ENCODE results near the gene RAB7B.

RAB7B gene

DNA sequence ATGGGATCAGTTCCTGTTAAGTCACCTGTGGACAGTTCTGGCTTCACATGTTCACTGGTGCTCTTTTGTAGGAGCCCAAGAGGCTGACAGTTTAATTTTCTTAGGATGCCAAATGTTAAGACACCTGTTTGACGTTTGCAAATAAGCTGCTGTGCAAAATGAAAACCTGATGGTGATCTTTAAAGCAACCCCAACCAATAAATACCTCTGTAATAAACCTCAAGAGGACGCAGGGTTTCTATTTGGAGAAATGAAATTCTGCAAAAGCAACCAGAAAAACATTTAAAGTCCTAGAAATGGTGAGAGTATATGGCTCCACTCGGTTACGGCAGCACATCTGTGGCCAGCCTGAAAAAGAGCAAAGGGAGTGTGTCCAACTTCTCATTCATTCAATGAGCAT lies 44.1 kb upstream of the RAB7B start:
- no peaks in the 10 kb centered on the region for H3K9me2 ChIP-seq (replicated peaks; ENCODE audit: insufficient read depth, low read length)
- no peak overlapping the region for H2AFZ ChIP-seq (ENCODE audit: low read depth, low read length, severe bottlenecking)
- TF ChIP-seq, protein P1, sequence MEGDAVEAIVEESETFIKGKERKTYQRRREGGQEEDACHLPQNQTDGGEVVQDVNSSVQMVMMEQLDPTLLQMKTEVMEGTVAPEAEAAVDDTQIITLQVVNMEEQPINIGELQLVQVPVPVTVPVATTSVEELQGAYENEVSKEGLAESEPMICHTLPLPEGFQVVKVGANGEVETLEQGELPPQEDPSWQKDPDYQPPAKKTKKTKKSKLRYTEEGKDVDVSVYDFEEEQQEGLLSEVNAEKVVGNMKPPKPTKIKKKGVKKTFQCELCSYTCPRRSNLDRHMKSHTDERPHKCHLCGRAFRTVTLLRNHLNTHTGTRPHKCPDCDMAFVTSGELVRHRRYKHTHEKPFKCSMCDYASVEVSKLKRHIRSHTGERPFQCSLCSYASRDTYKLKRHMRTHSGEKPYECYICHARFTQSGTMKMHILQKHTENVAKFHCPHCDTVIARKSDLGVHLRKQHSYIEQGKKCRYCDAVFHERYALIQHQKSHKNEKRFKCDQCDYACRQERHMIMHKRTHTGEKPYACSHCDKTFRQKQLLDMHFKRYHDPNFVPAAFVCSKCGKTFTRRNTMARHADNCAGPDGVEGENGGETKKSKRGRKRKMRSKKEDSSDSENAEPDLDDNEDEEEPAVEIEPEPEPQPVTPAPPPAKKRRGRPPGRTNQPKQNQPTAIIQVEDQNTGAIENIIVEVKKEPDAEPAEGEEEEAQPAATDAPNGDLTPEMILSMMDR (IDR thresholded peaks at IDR 0.05; ENCODE audit: insufficient read depth, low read length, poor library complexity, severe bottlenecking) = no peak
- TF ChIP-seq EZH2phosphoT487 (conservative IDR thresholded peaks at IDR 0.05; ENCODE audit: low read length) = no peak
- H3F3A ChIP-seq (ENCODE audit: insufficient read depth) = peaks cover 67% of the 10 kb centered on the region
- H3K36me3 ChIP-seq (ENCODE audit: low read length) = no peaks in the 10 kb centered on the region
- H3K27me3 ChIP-seq (ENCODE audit: low read length) = no peaks in the 10 kb centered on the region
- H3K27ac ChIP-seq (ENCODE audit: low read depth, low read length) = 0 out of 2 replicates have a peak overlapping the region, but pooled peaks have one; percentile 2
- no peak overlapping the region for H3K4me3 ChIP-seq (ENCODE audit: insufficient read depth, low read length, poor library complexity, severe bottlenecking)
- H3K9me3 ChIP-seq (ENCODE audit: insufficient read depth, low read length) = no peaks in the 10 kb centered on the region
- H3K4me2 ChIP-seq (ENCODE audit: low read depth, low read length, poor library complexity, severe bottlenecking) = peak overlapping the region; percentile 33
- H4K20me1 ChIP-seq (ENCODE audit: low read depth, low read length) = no peaks in the 10 kb centered on the region
- H3K79me2 ChIP-seq (ENCODE audit: insufficient read depth, low read length) = 0 out of 2 replicates have a peak, but pooled peaks cover 7% of the 10 kb centered on the region
- H3K9ac ChIP-seq (ENCODE audit: low read length) = no peak overlapping the region

DNA sequence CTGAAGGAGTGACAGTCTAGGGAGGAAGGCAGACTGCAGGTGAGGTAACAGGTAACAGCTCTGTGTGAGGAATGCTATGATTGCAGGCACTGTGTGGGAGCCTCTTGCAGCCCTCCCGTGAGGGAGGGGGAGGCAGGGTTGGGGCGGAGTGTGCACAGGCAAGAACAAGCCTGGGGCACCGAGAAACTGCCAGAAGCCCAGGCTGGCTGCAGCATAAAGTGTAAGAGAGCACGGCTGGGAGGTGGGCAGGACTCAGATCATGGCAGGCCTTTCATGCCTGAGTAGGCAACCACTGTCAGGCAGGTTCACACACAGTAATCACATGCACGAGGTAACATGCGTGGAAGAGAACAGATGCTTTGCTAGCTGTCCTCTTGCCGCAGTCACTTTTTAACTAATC lies 38.4 kb upstream of the RAB7B start:
- Histone ChIP-seq H3K27me3 (ENCODE audit: low read length) (no peaks in the 10 kb centered on the region), H3K4me2 (ENCODE audit: low read depth, low read length, poor library complexity, severe bottlenecking) (peak overlapping the region; percentile 47)

DNA sequence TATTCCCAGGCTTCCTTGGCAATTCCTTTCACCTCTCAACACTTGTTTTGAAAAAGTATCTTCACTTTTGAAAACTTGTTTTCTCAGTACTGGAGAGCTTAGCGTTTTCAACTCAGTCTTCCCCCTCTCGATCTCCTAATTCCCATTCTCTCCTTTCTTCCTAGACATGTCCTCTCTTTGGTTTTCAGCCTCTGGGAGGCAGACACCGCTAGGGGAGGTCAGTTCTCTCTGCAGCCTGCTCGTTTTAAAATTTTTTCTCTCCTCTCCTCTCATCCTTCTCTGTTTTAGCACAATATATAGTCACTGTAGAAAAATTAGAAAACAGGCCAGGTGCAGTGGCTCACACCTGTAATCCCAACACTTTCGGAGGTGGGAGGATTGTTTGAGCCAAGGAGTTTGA lies 37.1 kb upstream of the RAB7B start:
- no peaks in the 10 kb centered on the region for H4K20me1 ChIP-seq (ENCODE audit: low read depth, low read length)
- no peaks in the 10 kb centered on the region for H3K9me2 ChIP-seq (replicated peaks; ENCODE audit: insufficient read depth, low read length)
- H3K27ac ChIP-seq (ENCODE audit: low read depth, low read length) = peak overlapping the region; percentile 49; the same call in 1 of the 2 replicates
- H3K4me2 ChIP-seq (ENCODE audit: low read depth, low read length, poor library complexity, severe bottlenecking) = peak overlapping the region; percentile 47
- H3F3A ChIP-seq (ENCODE audit: insufficient read depth) = peaks cover 50% of the 10 kb centered on the region
- no peaks in the 10 kb centered on the region for H3K9me3 ChIP-seq (ENCODE audit: insufficient read depth, low read length)
- H3K9ac ChIP-seq (ENCODE audit: low read length) = no peak overlapping the region; the same call in 1 of the 2 replicates
- H3K27me3 ChIP-seq (ENCODE audit: low read length) = no peaks in the 10 kb centered on the region
- H3K36me3 ChIP-seq (ENCODE audit: low read length) = no peaks in the 10 kb centered on the region
- H3K79me2 ChIP-seq (ENCODE audit: insufficient read depth, low read length) = no peaks in the 10 kb centered on the region
- TF ChIP-seq, protein P1 (IDR thresholded peaks at IDR 0.05; ENCODE audit: insufficient read depth, low read length, poor library complexity, severe bottlenecking) = peak; percentile 22
- no peak for TF ChIP-seq EZH2phosphoT487 (conservative IDR thresholded peaks at IDR 0.05; ENCODE audit: low read length)
- H2AFZ ChIP-seq (ENCODE audit: low read depth, low read length, severe bottlenecking) = no peak overlapping the region
- no peak overlapping the region for H3K4me3 ChIP-seq (ENCODE audit: insufficient read depth, low read length, poor library complexity, severe bottlenecking)

More for the DNA sequence above, 38.4 kb upstream of the RAB7B start:
- Histone ChIP-seq H3K27ac (ENCODE audit: low read depth, low read length) (peak overlapping the region; percentile 65), H3K9ac (ENCODE audit: low read length) (no peak overlapping the region; the same call in 1 of the 2 replicates), H3K4me3 (ENCODE audit: insufficient read depth, low read length, poor library complexity, severe bottlenecking) (no peak overlapping the region), H3K9me3 (ENCODE audit: insufficient read depth, low read length) (no peaks in the 10 kb centered on the region), H3K9me2 (replicated peaks; ENCODE audit: insufficient read depth, low read length) (no peaks in the 10 kb centered on the region), H4K20me1 (ENCODE audit: low read depth, low read length) (no peaks in the 10 kb centered on the region), H3K79me2 (ENCODE audit: insufficient read depth, low read length) (no peaks in the 10 kb centered on the region), H3F3A (ENCODE audit: insufficient read depth) (peaks cover 54% of the 10 kb centered on the region), H2AFZ (ENCODE audit: low read depth, low read length, severe bottlenecking) (no peak overlapping the region), H3K36me3 (ENCODE audit: low read length) (no peaks in the 10 kb centered on the region)
- no peak for TF ChIP-seq EZH2phosphoT487 (conservative IDR thresholded peaks at IDR 0.05; ENCODE audit: low read length)
- TF ChIP-seq, protein P1 (IDR thresholded peaks at IDR 0.05; ENCODE audit: insufficient read depth, low read length, poor library complexity, severe bottlenecking) = no peak
